Measurements from ENCODE around the gene NME7.
"Not testable (repeated sequence)": the region's sequence is repeated elsewhere in the genome, so short reads cannot be mapped to it uniquely, and the experiment has no call there.

Gene NME7, protein sequence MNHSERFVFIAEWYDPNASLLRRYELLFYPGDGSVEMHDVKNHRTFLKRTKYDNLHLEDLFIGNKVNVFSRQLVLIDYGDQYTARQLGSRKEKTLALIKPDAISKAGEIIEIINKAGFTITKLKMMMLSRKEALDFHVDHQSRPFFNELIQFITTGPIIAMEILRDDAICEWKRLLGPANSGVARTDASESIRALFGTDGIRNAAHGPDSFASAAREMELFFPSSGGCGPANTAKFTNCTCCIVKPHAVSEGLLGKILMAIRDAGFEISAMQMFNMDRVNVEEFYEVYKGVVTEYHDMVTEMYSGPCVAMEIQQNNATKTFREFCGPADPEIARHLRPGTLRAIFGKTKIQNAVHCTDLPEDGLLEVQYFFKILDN

DNA sequence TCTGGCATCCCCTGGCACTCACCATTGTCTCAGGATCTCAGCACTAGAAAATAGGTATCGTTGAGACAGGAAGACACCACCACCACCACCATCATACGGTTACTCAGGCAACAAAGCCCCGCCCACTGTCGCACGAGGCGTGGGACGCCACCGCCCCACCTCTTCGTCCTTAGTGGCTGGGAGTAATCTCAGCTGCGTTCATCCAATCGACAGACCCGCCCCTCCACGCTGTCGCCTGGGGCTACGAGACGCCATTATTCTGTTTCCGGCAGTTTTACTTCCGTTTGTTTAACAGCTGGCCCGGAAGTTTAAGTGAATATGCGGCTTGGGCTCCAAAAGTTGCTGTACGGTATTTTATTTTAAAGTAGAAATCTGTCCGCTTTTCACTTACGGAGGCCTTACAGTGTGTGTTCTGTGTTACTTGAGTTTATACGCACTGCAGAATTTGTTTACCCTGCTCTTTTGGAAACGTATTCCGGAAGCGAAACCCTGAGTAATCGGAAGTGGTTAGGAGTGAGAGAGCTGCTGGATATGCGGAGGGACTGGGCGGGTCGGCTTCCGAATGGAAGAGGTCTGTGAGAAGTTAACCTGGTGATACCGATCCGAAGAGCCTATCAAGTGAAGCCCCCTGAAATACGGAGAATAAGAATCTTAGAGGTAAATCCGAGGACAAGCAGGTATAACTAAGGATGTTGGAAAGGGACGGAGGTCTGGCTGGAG is at the start of gene NME7, which contains the start of gene BLZF1:
Gene NME7 (minus strand): TSS at position 112 of the 720 bp plus-strand sequence. CDS start 87 bp downstream, at position 25.
Gene BLZF1 (plus strand): TSS at position 510 of the 720 bp plus-strand sequence. CDS start 1,328 bp downstream, outside the sequence.
- Mint-ChIP-seq H3K36me3 (ENCODE audit: insufficient read depth) (peaks cover 7% of the 10 kb centered on the region), H3K9me3 (no peaks in the 10 kb centered on the region), H3K4me3 (no peak within 1 kb of the TSS), H3K4me1 (peaks cover 24% of the 10 kb centered on the region), H3K27me3 (no peaks in the 10 kb centered on the region), H3K27ac (ENCODE audit: low read depth) (no peak within 1 kb of the TSS)
- ATAC-seq (replicated peaks; ENCODE audit: extremely low read depth, poor library complexity, severe bottlenecking) (peak; percentile 94), DNase-seq (ENCODE audit: low spot score in 2 of 2) (peak; percentile 95 to 98)

DNA sequence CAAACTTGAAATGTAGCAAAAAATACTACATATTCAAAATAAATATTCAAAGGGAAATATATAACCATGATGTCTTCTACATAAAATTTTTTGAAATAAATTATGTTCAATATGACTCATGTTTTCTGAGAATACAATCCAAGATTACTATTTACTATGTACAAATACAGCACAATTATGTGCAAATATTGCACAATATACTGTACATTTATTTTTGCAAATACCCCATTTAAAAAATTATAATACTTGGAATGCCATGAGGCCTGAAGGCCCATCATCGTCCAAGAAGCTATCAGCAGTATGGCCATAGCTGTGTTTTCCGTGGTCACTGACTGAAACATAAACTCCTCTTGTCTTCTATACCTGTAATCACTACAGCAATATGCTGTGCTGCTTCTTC is 47.4 kb upstream of the NME7 start:
- Mint-ChIP-seq H3K4me1 (no peaks in the 10 kb centered on the region), H3K27ac (ENCODE audit: low read depth) (no peak overlapping the region), H3K27me3 (peaks cover 21% of the 10 kb centered on the region), H3K9me3 (peaks cover 12% of the 10 kb centered on the region), H3K36me3 (ENCODE audit: insufficient read depth) (no peaks in the 10 kb centered on the region), H3K4me3 (no peak overlapping the region)
- no peak for DNase-seq (ENCODE audit: low spot score in 2 of 2)
- ATAC-seq (replicated peaks; ENCODE audit: extremely low read depth, poor library complexity, severe bottlenecking), result no peak

DNA sequence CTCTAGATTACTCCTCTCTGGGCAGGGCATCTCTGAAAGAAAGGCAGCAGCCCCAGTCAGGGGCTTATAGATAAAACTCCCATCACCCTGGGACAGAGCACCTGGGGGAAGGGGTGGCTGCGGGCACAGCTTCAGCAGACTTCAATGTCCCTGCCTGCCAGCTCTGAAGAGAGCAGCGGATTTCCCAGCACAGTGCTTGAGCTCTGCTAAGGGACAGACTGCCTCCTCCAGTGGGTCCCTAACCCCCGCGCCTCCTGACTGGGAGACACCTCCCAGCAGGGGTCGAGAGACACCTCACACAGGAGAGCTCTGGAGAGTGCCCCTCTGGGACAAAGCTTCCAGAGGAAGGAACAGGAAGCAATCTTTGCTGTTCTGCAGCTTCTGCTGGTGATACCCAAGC is 40.7 kb upstream of the NME7 start:
- not testable (repeated sequence) for DNase-seq (ENCODE audit: low spot score in 2 of 2); H3K4me1 Mint-ChIP-seq; ATAC-seq (replicated peaks; ENCODE audit: extremely low read depth, poor library complexity, severe bottlenecking); H3K27ac Mint-ChIP-seq (ENCODE audit: low read depth); H3K36me3 Mint-ChIP-seq (ENCODE audit: insufficient read depth); H3K4me3 Mint-ChIP-seq
- peaks cover 46% of the 10 kb centered on the region for H3K9me3 Mint-ChIP-seq
- H3K27me3 Mint-ChIP-seq, result peaks cover 12% of the 10 kb centered on the region

DNA sequence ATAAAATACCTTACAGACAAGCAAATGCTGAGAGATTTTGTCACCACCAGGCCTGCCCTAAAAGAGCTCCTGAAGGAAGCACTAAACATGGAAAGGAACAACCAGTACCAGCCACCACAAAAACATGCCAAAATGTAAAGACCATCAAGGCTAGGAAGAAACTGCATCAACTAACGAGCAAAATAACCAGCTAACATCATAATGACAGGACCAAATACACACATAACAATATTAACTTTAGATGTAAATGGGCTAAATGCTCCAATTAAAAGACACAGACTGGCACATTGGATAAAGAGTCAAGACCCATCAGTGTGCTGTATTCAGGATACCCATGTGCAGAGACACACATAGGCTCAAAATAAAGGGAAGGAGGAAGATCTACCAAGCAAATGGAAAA is 35.0 kb upstream of the NME7 start:
- H3K36me3 Mint-ChIP-seq (ENCODE audit: insufficient read depth); DNase-seq (ENCODE audit: low spot score in 2 of 2); H3K27ac Mint-ChIP-seq (ENCODE audit: low read depth); H3K4me1 Mint-ChIP-seq; H3K4me3 Mint-ChIP-seq; ATAC-seq (replicated peaks; ENCODE audit: extremely low read depth, poor library complexity, severe bottlenecking); H3K27me3 Mint-ChIP-seq: not testable (repeated sequence)
- H3K9me3 Mint-ChIP-seq, result peaks cover 42% of the 10 kb centered on the region

DNA sequence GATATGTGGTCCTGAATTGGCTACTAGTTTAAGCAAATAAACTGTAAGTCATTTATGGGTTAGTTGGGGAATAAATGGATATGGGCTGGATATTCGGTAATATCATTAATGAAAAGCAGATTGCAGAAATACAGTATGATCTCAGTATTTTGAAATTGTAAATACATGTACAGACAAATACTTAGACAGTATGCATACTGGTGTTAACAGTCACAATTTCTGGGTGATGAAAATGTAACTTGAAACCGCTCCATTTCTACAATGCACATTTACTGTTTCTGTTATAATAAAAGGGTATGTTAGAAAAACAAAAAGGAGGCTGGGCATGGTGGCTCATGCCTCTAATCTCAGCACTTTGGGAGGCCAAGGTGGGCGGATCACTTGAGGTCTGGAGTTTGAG is 28.4 kb upstream of the NME7 start:
- H3K27me3 Mint-ChIP-seq, result no peaks in the 10 kb centered on the region
- peaks cover 12% of the 10 kb centered on the region for H3K36me3 Mint-ChIP-seq (ENCODE audit: insufficient read depth)
- H3K4me1 Mint-ChIP-seq, result no peaks in the 10 kb centered on the region
- no peak overlapping the region for H3K4me3 Mint-ChIP-seq
- H3K9me3 Mint-ChIP-seq, result no peaks in the 10 kb centered on the region
- no peak for ATAC-seq (replicated peaks; ENCODE audit: extremely low read depth, poor library complexity, severe bottlenecking)
- no peak for DNase-seq (ENCODE audit: low spot score in 2 of 2)
- peak overlapping the region; percentile 75 for H3K27ac Mint-ChIP-seq (ENCODE audit: low read depth)

DNA sequence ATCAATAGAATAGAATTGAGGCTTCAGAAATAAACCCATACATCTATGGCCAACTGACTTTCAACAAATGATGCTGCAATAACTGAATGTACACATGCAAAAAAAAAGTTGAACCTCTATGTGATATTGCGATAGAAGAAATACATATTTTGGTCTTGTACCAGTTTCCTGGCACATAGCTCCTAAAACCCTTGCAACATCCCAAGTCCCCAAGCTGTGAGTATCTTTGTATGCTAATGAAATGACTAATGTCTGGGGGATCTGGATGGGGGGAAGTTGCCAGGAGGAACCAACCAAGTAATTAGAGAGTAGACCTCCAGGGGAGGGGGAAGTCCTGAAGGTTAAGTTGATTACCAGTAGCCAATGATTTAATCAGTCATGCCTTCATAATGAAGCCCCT is 24.8 kb upstream of the NME7 start:
- Mint-ChIP-seq H3K4me3 (no peak overlapping the region), H3K36me3 (ENCODE audit: insufficient read depth) (peaks cover 38% of the 10 kb centered on the region), H3K27me3 (no peaks in the 10 kb centered on the region), H3K9me3 (no peaks in the 10 kb centered on the region), H3K27ac (ENCODE audit: low read depth) (no peak overlapping the region), H3K4me1 (no peaks in the 10 kb centered on the region)
- no peak for DNase-seq (ENCODE audit: low spot score in 2 of 2)
- no peak for ATAC-seq (replicated peaks; ENCODE audit: extremely low read depth, poor library complexity, severe bottlenecking)

DNA sequence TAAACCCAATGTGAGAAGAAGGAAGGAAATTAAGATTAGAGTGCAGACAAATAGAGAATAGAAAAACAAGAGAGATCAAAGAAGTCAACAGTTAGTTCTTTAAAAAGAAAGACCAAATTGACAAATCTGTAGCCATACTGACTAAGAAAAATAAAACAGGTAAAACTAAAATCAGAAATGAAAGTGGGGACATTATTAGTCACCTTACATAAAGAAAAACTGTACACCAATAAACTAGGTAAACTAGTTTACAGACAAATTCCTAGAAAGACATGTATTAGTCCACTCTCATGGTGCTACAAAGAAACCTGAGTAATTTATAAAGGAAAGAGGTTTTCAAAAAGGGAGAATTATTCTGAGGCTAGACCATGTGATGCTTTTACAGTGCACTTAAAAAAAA is 22.7 kb upstream of the NME7 start:
- Mint-ChIP-seq H3K27ac (ENCODE audit: low read depth) (peak overlapping the region; percentile 76), H3K27me3 (no peaks in the 10 kb centered on the region), H3K36me3 (ENCODE audit: insufficient read depth) (peaks cover 51% of the 10 kb centered on the region), H3K9me3 (no peaks in the 10 kb centered on the region), H3K4me3 (no peak overlapping the region), H3K4me1 (no peaks in the 10 kb centered on the region)
- ATAC-seq (replicated peaks; ENCODE audit: extremely low read depth, poor library complexity, severe bottlenecking), result no peak
- DNase-seq (ENCODE audit: low spot score in 2 of 2), result no peak

DNA sequence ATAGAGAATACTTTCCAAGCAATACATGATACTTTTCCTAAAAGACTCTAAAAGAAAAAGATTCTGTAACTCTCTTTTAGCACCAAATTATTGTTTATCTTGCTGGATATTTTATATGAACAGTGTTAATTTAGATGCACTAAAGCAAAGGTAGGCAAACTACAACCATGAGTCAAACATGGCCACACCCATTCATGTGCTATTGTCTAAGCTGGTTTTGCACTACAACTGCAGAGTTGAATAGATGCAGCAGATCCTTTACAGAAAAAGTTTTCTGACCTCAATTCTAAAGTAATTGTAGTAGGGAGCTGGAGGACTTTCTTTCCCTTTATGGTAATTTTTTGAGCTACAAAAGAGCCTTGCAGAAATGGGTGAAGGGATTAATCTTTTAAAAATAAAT is 19.8 kb upstream of the NME7 start:
- DNase-seq (ENCODE audit: low spot score in 2 of 2), result no peak
- Mint-ChIP-seq H3K27ac (ENCODE audit: low read depth) (no peak overlapping the region), H3K9me3 (no peaks in the 10 kb centered on the region), H3K36me3 (ENCODE audit: insufficient read depth) (peaks cover 44% of the 10 kb centered on the region), H3K4me1 (no peaks in the 10 kb centered on the region), H3K27me3 (no peaks in the 10 kb centered on the region), H3K4me3 (no peak overlapping the region)
- ATAC-seq (replicated peaks; ENCODE audit: extremely low read depth, poor library complexity, severe bottlenecking), result no peak

DNA sequence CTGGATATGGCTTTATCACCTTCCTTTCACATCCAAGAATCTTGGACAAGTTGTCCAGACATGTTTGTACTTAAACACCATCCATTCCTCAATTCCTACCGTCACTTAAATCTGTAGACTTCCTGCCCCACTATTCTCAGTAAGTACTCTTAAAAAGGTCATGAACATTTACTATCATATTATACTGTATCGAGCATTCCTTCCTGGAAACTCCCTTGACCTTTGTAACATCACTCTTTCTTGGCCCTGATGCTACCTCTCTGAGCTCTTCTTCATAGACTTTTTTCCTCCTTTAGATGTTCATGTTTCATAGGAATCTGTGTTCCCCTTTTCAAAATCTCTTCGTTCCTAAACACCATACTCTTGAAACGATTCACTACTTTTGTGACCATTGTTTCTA is 15.9 kb upstream of the NME7 start:
- ATAC-seq (replicated peaks; ENCODE audit: extremely low read depth, poor library complexity, severe bottlenecking), result no peak
- Mint-ChIP-seq H3K27ac (ENCODE audit: low read depth) (no peak overlapping the region), H3K27me3 (no peaks in the 10 kb centered on the region), H3K4me3 (no peak overlapping the region), H3K9me3 (no peaks in the 10 kb centered on the region), H3K4me1 (no peaks in the 10 kb centered on the region), H3K36me3 (ENCODE audit: insufficient read depth) (peaks cover 36% of the 10 kb centered on the region)
- DNase-seq (ENCODE audit: low spot score in 2 of 2), result no peak

DNA sequence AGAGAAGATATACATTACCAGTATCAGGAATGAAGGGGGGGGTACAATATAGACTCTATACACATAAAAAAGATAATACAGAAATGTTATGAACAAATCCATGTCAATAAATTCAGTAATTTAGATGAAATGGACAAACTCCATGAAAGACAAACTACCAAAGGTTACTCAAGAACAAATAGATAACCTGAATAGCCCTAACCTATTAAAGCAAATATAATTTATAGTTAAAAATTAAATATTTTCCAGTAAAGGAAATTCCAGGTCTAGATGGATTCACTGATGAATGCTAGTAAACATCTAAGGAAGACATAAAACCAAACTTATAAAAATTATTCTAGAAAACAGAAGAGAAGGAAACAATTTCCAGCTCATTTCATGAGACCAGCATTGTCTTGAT is 13.6 kb upstream of the NME7 start:
- Mint-ChIP-seq H3K4me1 (no peaks in the 10 kb centered on the region), H3K36me3 (ENCODE audit: insufficient read depth) (peaks cover 39% of the 10 kb centered on the region), H3K27me3 (no peaks in the 10 kb centered on the region)

DNA sequence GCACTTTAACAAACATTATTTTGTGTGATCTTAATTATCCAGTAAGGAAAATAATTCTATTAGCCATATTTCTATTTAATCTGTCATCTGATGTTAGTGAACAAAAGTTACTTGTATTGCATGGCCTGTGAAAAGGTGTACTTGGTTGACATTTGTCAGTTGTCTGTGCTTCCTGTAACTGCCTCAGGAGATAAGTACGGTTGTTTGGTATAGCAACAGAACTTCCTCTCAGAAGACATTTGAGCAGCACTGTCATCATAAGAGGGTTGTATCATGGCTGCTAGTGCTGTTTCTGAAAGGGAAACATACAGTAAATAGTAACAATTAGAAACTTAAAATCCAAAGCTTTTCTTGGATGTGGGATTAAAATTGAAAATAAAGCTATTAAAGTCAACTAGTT is 3.8 kb upstream of the NME7 start:
- Mint-ChIP-seq H3K4me1 (peaks cover 18% of the 10 kb centered on the region), H3K36me3 (ENCODE audit: insufficient read depth) (peaks cover 11% of the 10 kb centered on the region), H3K4me3 (no peak overlapping the region), H3K9me3 (no peaks in the 10 kb centered on the region), H3K27ac (ENCODE audit: low read depth) (no peak overlapping the region), H3K27me3 (no peaks in the 10 kb centered on the region)
- ATAC-seq (replicated peaks; ENCODE audit: extremely low read depth, poor library complexity, severe bottlenecking) (no peak), DNase-seq (ENCODE audit: low spot score in 2 of 2) (no peak)

More for the DNA sequence above, 13.6 kb upstream of the NME7 start:
- DNase-seq (ENCODE audit: low spot score in 2 of 2) (no peak), ATAC-seq (replicated peaks; ENCODE audit: extremely low read depth, poor library complexity, severe bottlenecking) (no peak)
- H3K27ac Mint-ChIP-seq (ENCODE audit: low read depth), result no peak overlapping the region
- no peaks in the 10 kb centered on the region for H3K9me3 Mint-ChIP-seq
- H3K4me3 Mint-ChIP-seq, result no peak overlapping the region

DNA sequence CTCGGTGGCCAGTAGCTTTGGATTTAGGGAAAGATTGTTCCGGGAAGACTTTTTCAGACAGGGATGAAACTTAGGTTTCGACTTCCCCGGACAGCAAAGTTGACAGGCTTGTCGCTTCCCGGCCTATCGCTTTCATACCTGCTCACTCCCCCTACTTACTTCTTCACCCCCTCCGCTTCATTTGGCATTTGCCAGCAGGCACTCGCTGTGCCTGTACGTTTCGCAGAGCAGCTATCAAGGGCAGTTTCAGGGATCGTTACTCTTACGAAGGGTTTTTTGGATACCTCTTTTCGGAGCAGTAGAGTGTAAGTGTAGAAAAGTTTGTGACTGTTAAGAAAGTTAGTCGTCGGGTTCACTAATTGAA is 791 bp upstream of the NME7 start:
- ATAC-seq (replicated peaks; ENCODE audit: extremely low read depth, poor library complexity, severe bottlenecking), result peak; percentile 6
- Mint-ChIP-seq H3K9me3 (no peaks in the 10 kb centered on the region), H3K4me1 (peaks cover 26% of the 10 kb centered on the region), H3K36me3 (ENCODE audit: insufficient read depth) (peaks cover 8% of the 10 kb centered on the region), H3K4me3 (no peak overlapping the region), H3K27ac (ENCODE audit: low read depth) (no peak overlapping the region), H3K27me3 (no peaks in the 10 kb centered on the region)
- DNase-seq (ENCODE audit: low spot score in 2 of 2), result peak in 1 of 2 donors; percentile 15

DNA sequence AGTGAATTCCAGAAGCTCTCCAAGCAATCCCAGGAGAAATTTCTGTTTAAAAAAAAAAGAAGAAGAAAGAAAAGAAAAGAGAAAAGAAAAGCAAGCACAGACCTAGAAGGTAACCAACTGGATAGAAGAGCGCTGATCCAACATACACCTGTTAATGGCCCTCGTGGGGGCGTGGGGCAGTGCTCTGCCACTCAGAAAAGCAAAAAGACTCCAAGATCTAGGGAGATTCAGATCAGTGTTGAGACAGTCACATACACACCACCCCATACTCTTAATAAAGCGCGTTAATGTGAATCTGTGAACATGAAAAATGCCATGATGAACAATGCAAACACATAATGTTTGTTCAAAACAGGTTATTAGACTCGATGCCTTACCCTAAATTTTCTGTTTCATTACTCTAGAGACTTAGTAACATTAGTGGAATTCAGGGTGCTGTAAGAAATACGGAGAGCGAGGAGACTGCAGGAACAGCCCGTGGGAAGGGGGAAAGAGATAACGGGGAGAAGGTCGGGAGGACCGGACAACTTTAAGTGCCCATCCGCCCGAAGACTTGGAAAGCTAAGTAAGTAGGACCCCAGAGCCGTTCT is 406 bp downstream of the NME7 start:
- DNase-seq (ENCODE audit: low spot score in 2 of 2), result no peak
- Mint-ChIP-seq H3K27ac (ENCODE audit: low read depth) (no peak overlapping the region), H3K27me3 (no peaks in the 10 kb centered on the region), H3K4me3 (no peak overlapping the region), H3K36me3 (ENCODE audit: insufficient read depth) (peaks cover 7% of the 10 kb centered on the region), H3K9me3 (no peaks in the 10 kb centered on the region), H3K4me1 (peaks cover 23% of the 10 kb centered on the region)
- no peak for ATAC-seq (replicated peaks; ENCODE audit: extremely low read depth, poor library complexity, severe bottlenecking)

Measured in central memory CD8-positive, alpha-beta T cell (primary cell).